OCI-LY7 (cell line): ENCODE data around the gene OR1J4. TPM values are rescaled to one million over a fixed set of nuclear protein-coding genes. Genes with fewer than 3 reads are reported as not detected.

Experiments
- BruUV-seq: library from RNA; stranded (reverse); fragments of 400-500 nt; replicated peaks from 2 replicates; lab custom pipeline; 2021; lab: Mats Ljungman, UMichigan
- CTCF ChIA-PET: fragments of 300-600 bp; sonication (Branson Sonifier 250); formaldehyde crosslinking; loops from one replicate; lab custom pipeline; 2022; ENCODE audit warnings: antibody characterized with exemption; ENCODE audit not compliant: unreplicated experiment; lab: Charles Lee
- POLR2A ChIA-PET: fragments of 300-600 bp; sonication (Branson Sonifier 250); formaldehyde crosslinking; loops from one replicate; lab custom pipeline; 2022; ENCODE audit warnings: antibody characterized with exemption; lab: Charles Lee
- DNase-seq: peaks from one replicate; pipeline ENCODE4 v3.0.0-alpha.2; 2015; ENCODE audit warnings: low spot score
- H2AFZ ChIP-seq: fragments of 200-600 bp; sonication (generic), shearing (Covaris generic); 2 replicates; pipeline ENCODE4 v1.6.1; 2014; ENCODE audit warnings: mild to moderate bottlenecking, antibody characterized with exemption, low read length, moderate library complexity
- H3K27ac ChIP-seq: fragments of 200-600 bp; sonication (generic); 2 replicates; pipeline ENCODE4 v1.5.1; 2014; ENCODE audit warnings: mixed run types, low read depth, mild to moderate bottlenecking, moderate library complexity, low read length, inconsistent platforms; ENCODE audit not compliant: poor library complexity, severe bottlenecking
- H3K36me3 ChIP-seq: fragments of 200-600 bp; sonication (generic); 2 replicates; pipeline ENCODE4 v1.6.1; 2014; ENCODE audit warnings: mild to moderate bottlenecking, antibody characterized with exemption, low read length, moderate library complexity, mixed read lengths; ENCODE audit not compliant: insufficient read depth
- H3K4me1 ChIP-seq: fragments of 200-600 bp; sonication (generic); 2 replicates; pipeline ENCODE4 v1.5.1; 2014; ENCODE audit warnings: mild to moderate bottlenecking, low read length; ENCODE audit not compliant: insufficient read depth, poor library complexity, severe bottlenecking
- H3K4me2 ChIP-seq: fragments of 200-600 bp; sonication (generic); 2 replicates; pipeline ENCODE4 v1.6.1; 2014; ENCODE audit warnings: mild to moderate bottlenecking, low read length
- H3K4me3 ChIP-seq: fragments of 200-600 bp; sonication (generic); 2 replicates; pipeline ENCODE4 v1.5.1; 2014; ENCODE audit warnings: mild to moderate bottlenecking, low read depth, low read length; ENCODE audit not compliant: poor library complexity, severe bottlenecking
- H3K79me2 ChIP-seq: fragments of 200-600 bp; sonication (generic); 2 replicates; pipeline ENCODE4 v1.6.1; 2016; ENCODE audit warnings: low read depth, mild to moderate bottlenecking, low read length, moderate library complexity, mixed read lengths; ENCODE audit not compliant: insufficient read depth
- H3K9me2 ChIP-seq: fragments of 200-600 bp; sonication (generic); 2 replicates; pipeline ENCODE4 v1.6.1; 2016; ENCODE audit warnings: mild to moderate bottlenecking, low read length, mixed read lengths; ENCODE audit not compliant: insufficient read depth
- H3K9me3 ChIP-seq: fragments of 200-600 bp; sonication (generic); 2 replicates; pipeline ENCODE4 v1.6.1; 2014; ENCODE audit warnings: mild to moderate bottlenecking, mixed run types, low read length, mixed read lengths
- H4K20me1 ChIP-seq: fragments of 200-600 bp; sonication (generic); 2 replicates; pipeline ENCODE4 v1.6.1; 2014; ENCODE audit warnings: mild to moderate bottlenecking, antibody characterized with exemption, low read length, moderate library complexity, mixed read lengths; ENCODE audit not compliant: insufficient read depth
- CTCF ChIP-seq: fragments of 200-600 bp; sonication (generic); conservative IDR thresholded peaks from 2 replicates; pipeline ENCODE4 v1.5.1; 2014; ENCODE audit warnings: mild to moderate bottlenecking, antibody characterized with exemption, low read length, moderate library complexity, mixed read lengths
- EZH2phosphoT487 ChIP-seq: fragments of 200-600 bp; sonication (generic); IDR thresholded peaks from 2 replicates; pipeline ENCODE4 v1.6.1; 2018; ENCODE audit warnings: low read depth, borderline replicate concordance, mild to moderate bottlenecking, mixed run types, antibody characterized with exemption, low read length, moderate library complexity, mixed read lengths
- intact Hi-C: fragments of 100-400 bp; cut with micrococcal nuclease; formaldehyde crosslinking; loops from one replicate; pipeline ENCODE4 v1.10.0; 2022; ENCODE audit not compliant: unreplicated experiment
- total RNA-seq, 2 experiments: library from RNA; depleted of rRNA in 1 of 2; stranded (reverse); fragments of >200 nt in 1 of 2; shearing (Covaris generic) in 1 of 2; gene quantifications; 2 replicates each; pipeline ENCODE4 v1.2.3, GENCODE V29; 2014 to 2022

Gene OR1J4
- total RNA-seq, 2 experiments from 2014 or later: not detected

GRCh38 chr9:122552812-122553211 is 33.9 kb downstream of the OR1J4 start, which contains the start of gene OR1N2:
Gene OR1N2, plus strand, starts transcription at chr9:122553112. Its CDS starts 100 bp downstream, at chr9:122553212.
- no peak within 1 kb of the TSS for H3K4me3 ChIP-seq
- no peaks in the 10 kb centered on the region for H3K9me2 ChIP-seq
- H3K4me2 ChIP-seq: no peak within 1 kb of the TSS
- ChIA-PET CTCF (no interaction called here), POLR2A (no interaction called here)
- H4K20me1 ChIP-seq: no peaks in the 10 kb centered on the region
- no TSS peak for BruUV-seq
- no peaks in the 10 kb centered on the region for H3K4me1 ChIP-seq
- H3K9me3 ChIP-seq: no peaks in the 10 kb centered on the region
- intact Hi-C loops: no loop called here
- DNase-seq: no peak
- no peak for TF ChIP-seq EZH2phosphoT487
- TF ChIP-seq CTCF: no peak
- H2AFZ ChIP-seq: no peak within 1 kb of the TSS
- no peaks in the 10 kb centered on the region for H3K36me3 ChIP-seq
- H3K79me2 ChIP-seq: no peaks in the 10 kb centered on the region
- H3K27ac ChIP-seq: no peak within 1 kb of the TSS

GRCh38 chr9:122561446-122561845 is 42.5 kb downstream of the OR1J4 start:
- intact Hi-C loops: no loop called here
- H4K20me1 ChIP-seq: no peaks in the 10 kb centered on the region
- H3K4me2 ChIP-seq: no peak overlapping the region
- H3K9me3 ChIP-seq: 0 out of 2 replicates have a peak, but pooled peaks cover 8% of the 10 kb centered on the region
- H3K79me2 ChIP-seq: no peaks in the 10 kb centered on the region
- no peak overlapping the region for H2AFZ ChIP-seq
- no peak overlapping the region for H3K4me3 ChIP-seq
- H3K27ac ChIP-seq: no peak overlapping the region
- no peak for TF ChIP-seq EZH2phosphoT487
- TF ChIP-seq CTCF: no peak
- DNase-seq: no peak
- no TSS peak for BruUV-seq
- no peaks in the 10 kb centered on the region for H3K36me3 ChIP-seq
- ChIA-PET POLR2A (no interaction called here), CTCF (no interaction called here)
- H3K4me1 ChIP-seq: no peaks in the 10 kb centered on the region
- H3K9me2 ChIP-seq: no peaks in the 10 kb centered on the region

- no peaks in the 10 kb centered on the region for H3K9me2 ChIP-seq
- 0 out of 2 replicates have a peak, but pooled peaks cover 8% of the 10 kb centered on the region for H3K9me3 ChIP-seq
- no peaks in the 10 kb centered on the region for H3K36me3 ChIP-seq
- peak; percentile 58 for DNase-seq
- CTCF ChIA-PET: no interaction called here
- H2AFZ ChIP-seq: peak overlapping the region; percentile 18; the same call in 1 of the 2 replicates
- intact Hi-C loops: no loop called here
- H3K4me1 ChIP-seq: no peaks in the 10 kb centered on the region
- no peak overlapping the region for H3K4me2 ChIP-seq
- no peak overlapping the region for H3K4me3 ChIP-seq
- POLR2A ChIA-PET: no interaction called here
- BruUV-seq: no TSS peak
- TF ChIP-seq EZH2phosphoT487: no peak
- TF ChIP-seq CTCF: no peak
- H3K27ac ChIP-seq: no peak overlapping the region
- no peaks in the 10 kb centered on the region for H4K20me1 ChIP-seq
- no peaks in the 10 kb centered on the region for H3K79me2 ChIP-seq
Observed at GRCh38 chr9:122562134-122562760, 43.3 kb downstream of the OR1J4 start.
